Stimulated activated memory B cell treated with anti-CD40 and anti-IgM and Interleukin-4, amounts not matched to agents 10 μg/mL and 1 μg/mL and 100 μg/mL, for 72 hours (primary cell): ENCODE data around the gene LUZP4.
"Not testable (repeated sequence)": the region's sequence is repeated elsewhere in the genome, so short reads cannot be mapped to it uniquely, and the experiment has no call there.

Source experiments
- ATAC-seq: fragments of 150-1000 bp; cut with Tn5 transposase; 2 replicates; pipeline ENCODE4 v1.10.0; 2021
- H3K27ac Mint-ChIP-seq: one replicate; pipeline ENCODE4 v1.8.0; 2022; ENCODE audit warnings: mild to moderate bottlenecking, mixed read lengths
- H3K27me3 Mint-ChIP-seq: one replicate; pipeline ENCODE4 v1.8.0; 2022; ENCODE audit warnings: mixed read lengths
- H3K36me3 Mint-ChIP-seq: one replicate; pipeline ENCODE4 v1.8.0; 2022; ENCODE audit warnings: mixed read lengths
- H3K4me1 Mint-ChIP-seq: one replicate; pipeline ENCODE4 v1.8.0; 2022; ENCODE audit warnings: mixed read lengths
- H3K4me3 Mint-ChIP-seq: one replicate; pipeline ENCODE4 v1.8.0; 2022; ENCODE audit warnings: mild to moderate bottlenecking, moderate library complexity, mixed read lengths
- H3K9me3 Mint-ChIP-seq: one replicate; pipeline ENCODE4 v1.8.0; 2022; ENCODE audit warnings: mixed read lengths

Gene LUZP4

GRCh38 chrX:115318139-115318538 lies 28.6 kb downstream of the LUZP4 start:
- H3K4me1 Mint-ChIP-seq, result no peaks in the 10 kb centered on the region
- no peaks in the 10 kb centered on the region for H3K9me3 Mint-ChIP-seq
- no peaks in the 10 kb centered on the region for H3K36me3 Mint-ChIP-seq
- H3K4me3 Mint-ChIP-seq, result no peak overlapping the region
- ATAC-seq, result no peak
- no peaks in the 10 kb centered on the region for H3K27me3 Mint-ChIP-seq
- H3K27ac Mint-ChIP-seq, result no peak overlapping the region

- ATAC-seq, result no peak
- H3K36me3 Mint-ChIP-seq, result no peaks in the 10 kb centered on the region
- H3K27me3 Mint-ChIP-seq, result no peaks in the 10 kb centered on the region
- H3K9me3 Mint-ChIP-seq, result no peaks in the 10 kb centered on the region
- H3K27ac Mint-ChIP-seq, result no peak overlapping the region
- no peaks in the 10 kb centered on the region for H3K4me1 Mint-ChIP-seq
- H3K4me3 Mint-ChIP-seq, result no peak overlapping the region
Measured at GRCh38 chrX:115322375-115322774, 32.9 kb downstream of the LUZP4 start.

GRCh38 chrX:115324194-115324593 lies 34.7 kb downstream of the LUZP4 start:
- no peaks in the 10 kb centered on the region for H3K27me3 Mint-ChIP-seq
- H3K4me3 Mint-ChIP-seq, result no peak overlapping the region
- no peak for ATAC-seq
- no peaks in the 10 kb centered on the region for H3K36me3 Mint-ChIP-seq
- no peaks in the 10 kb centered on the region for H3K4me1 Mint-ChIP-seq
- H3K27ac Mint-ChIP-seq, result no peak overlapping the region
- no peaks in the 10 kb centered on the region for H3K9me3 Mint-ChIP-seq

GRCh38 chrX:115329282-115329681 lies 39.8 kb downstream of the LUZP4 start:
- H3K27me3 Mint-ChIP-seq, H3K36me3 Mint-ChIP-seq, ATAC-seq, H3K27ac Mint-ChIP-seq, H3K4me1 Mint-ChIP-seq, H3K4me3 Mint-ChIP-seq, H3K9me3 Mint-ChIP-seq: not testable (repeated sequence)

- no peaks in the 10 kb centered on the region for H3K9me3 Mint-ChIP-seq
- H3K27me3 Mint-ChIP-seq, result no peaks in the 10 kb centered on the region
- H3K4me3 Mint-ChIP-seq, result no peak overlapping the region
- no peak overlapping the region for H3K27ac Mint-ChIP-seq
- H3K36me3 Mint-ChIP-seq, result no peaks in the 10 kb centered on the region
- H3K4me1 Mint-ChIP-seq, result no peaks in the 10 kb centered on the region
- no peak for ATAC-seq
Measured at GRCh38 chrX:115330498-115331168, 41.1 kb downstream of the LUZP4 start.

- Mint-ChIP-seq H3K9me3 (no peaks in the 10 kb centered on the region), H3K4me3 (no peak overlapping the region), H3K27ac (no peak overlapping the region), H3K36me3 (no peaks in the 10 kb centered on the region), H3K27me3 (no peaks in the 10 kb centered on the region), H3K4me1 (no peaks in the 10 kb centered on the region)
- ATAC-seq, result no peak
Measured at GRCh38 chrX:115332832-115333231, 43.3 kb downstream of the LUZP4 start.

GRCh38 chrX:115333446-115333845 lies 43.9 kb downstream of the LUZP4 start:
- H3K27me3 Mint-ChIP-seq, result no peaks in the 10 kb centered on the region
- no peak for ATAC-seq
- no peaks in the 10 kb centered on the region for H3K9me3 Mint-ChIP-seq
- H3K4me1 Mint-ChIP-seq, result no peaks in the 10 kb centered on the region
- no peak overlapping the region for H3K27ac Mint-ChIP-seq
- H3K36me3 Mint-ChIP-seq, result no peaks in the 10 kb centered on the region
- no peak overlapping the region for H3K4me3 Mint-ChIP-seq

- Mint-ChIP-seq H3K9me3 (no peaks in the 10 kb centered on the region), H3K4me1 (no peaks in the 10 kb centered on the region), H3K4me3 (no peak overlapping the region), H3K27me3 (no peaks in the 10 kb centered on the region), H3K36me3 (no peaks in the 10 kb centered on the region), H3K27ac (no peak overlapping the region)
- no peak for ATAC-seq
Measured at GRCh38 chrX:115337491-115338144, 48.1 kb downstream of the LUZP4 start.

GRCh38 chrX:115339441-115340025 lies 50.0 kb downstream of the LUZP4 start:
- no peak overlapping the region for H3K27ac Mint-ChIP-seq
- H3K4me1 Mint-ChIP-seq, result no peaks in the 10 kb centered on the region
- no peaks in the 10 kb centered on the region for H3K36me3 Mint-ChIP-seq

GRCh38 chrX:115341421-115341820 lies 51.9 kb downstream of the LUZP4 start:
- H3K4me1 Mint-ChIP-seq, result no peaks in the 10 kb centered on the region
- no peak for ATAC-seq
- H3K9me3 Mint-ChIP-seq, result no peaks in the 10 kb centered on the region
- H3K27ac Mint-ChIP-seq, result no peak overlapping the region
- H3K36me3 Mint-ChIP-seq, result no peaks in the 10 kb centered on the region
- H3K27me3 Mint-ChIP-seq, result no peaks in the 10 kb centered on the region
- no peak overlapping the region for H3K4me3 Mint-ChIP-seq

More at GRCh38 chrX:115339441-115340025, 50.0 kb downstream of the LUZP4 start:
- H3K27me3 Mint-ChIP-seq, result no peaks in the 10 kb centered on the region
- H3K9me3 Mint-ChIP-seq, result no peaks in the 10 kb centered on the region
- no peak for ATAC-seq
- no peak overlapping the region for H3K4me3 Mint-ChIP-seq

- no peaks in the 10 kb centered on the region for H3K4me1 Mint-ChIP-seq
- no peak overlapping the region for H3K4me3 Mint-ChIP-seq
- no peak for ATAC-seq
- no peaks in the 10 kb centered on the region for H3K9me3 Mint-ChIP-seq
- no peak overlapping the region for H3K27ac Mint-ChIP-seq
- no peaks in the 10 kb centered on the region for H3K36me3 Mint-ChIP-seq
- H3K27me3 Mint-ChIP-seq, result no peaks in the 10 kb centered on the region
Measured at GRCh38 chrX:115344885-115345614, 55.5 kb downstream of the LUZP4 start.

- ATAC-seq, result no peak
- H3K9me3 Mint-ChIP-seq, result peaks cover 3% of the 10 kb centered on the region
- H3K4me1 Mint-ChIP-seq, result no peaks in the 10 kb centered on the region
- H3K27me3 Mint-ChIP-seq, result no peaks in the 10 kb centered on the region
- no peak overlapping the region for H3K4me3 Mint-ChIP-seq
- no peaks in the 10 kb centered on the region for H3K36me3 Mint-ChIP-seq
- H3K27ac Mint-ChIP-seq, result no peak overlapping the region
Measured at GRCh38 chrX:115345615-115346014, 56.1 kb downstream of the LUZP4 start.

GRCh38 chrX:115346738-115347137 lies 57.2 kb downstream of the LUZP4 start:
- H3K9me3 Mint-ChIP-seq, ATAC-seq, H3K4me1 Mint-ChIP-seq, H3K27ac Mint-ChIP-seq, H3K36me3 Mint-ChIP-seq, H3K27me3 Mint-ChIP-seq, H3K4me3 Mint-ChIP-seq: not testable (repeated sequence)

GRCh38 chrX:115348446-115349225 lies 59.1 kb downstream of the LUZP4 start:
- no peaks in the 10 kb centered on the region for H3K36me3 Mint-ChIP-seq
- ATAC-seq, result no peak
- H3K27me3 Mint-ChIP-seq, result no peaks in the 10 kb centered on the region
- no peak overlapping the region for H3K4me3 Mint-ChIP-seq
- H3K4me1 Mint-ChIP-seq, result no peaks in the 10 kb centered on the region
- H3K9me3 Mint-ChIP-seq, result peaks cover 3% of the 10 kb centered on the region
- H3K27ac Mint-ChIP-seq, result no peak overlapping the region
